ENCODE results near the gene GLP1R. TPM values are rescaled to one million over a fixed set of nuclear protein-coding genes. Genes with fewer than 3 reads are reported as not detected.

The GLP1R gene
- total and polyA plus RNA-seq, 2 of the 13 experiments (the other 11 are each of a cell fraction or from before 2014, with no cell fraction given) = not detected

- TF ChIP-seq HMGXB4 (CRISPR knock-in tag; IDR thresholded peaks at IDR 0.05; ENCODE audit: borderline replicate concordance in 1 of 2, low read depth in 1 of 2) (no peak), AKAP8 (CRISPR knock-in tag; IDR thresholded peaks at IDR 0.05) (no peak), ZBED4 (CRISPR knock-in tag; IDR thresholded peaks at IDR 0.05; ENCODE audit: borderline replicate concordance) (no peak)
Observed at GRCh38 chr6:39053016-39053624, 4.5 kb downstream of the GLP1R start (continued).

- POLR2A ChIA-PET = no interaction called here
- no peak overlapping the region for H3K4me3 ChIP-seq (replicated peaks in 1 of 3; ENCODE audit: insufficient read depth in 1 of 3, low read depth in 2 of 3, low read length in 3 of 3)
- no peak overlapping the region for H2AFZ ChIP-seq (ENCODE audit: low read length)
- H3K9me3 ChIP-seq (ENCODE audit: low read length) = no peaks in the 10 kb centered on the region
- H3K27ac ChIP-seq (ENCODE audit: extremely low read length, insufficient read depth, low read length) = no peak overlapping the region
- 12% methylated on average over 9 of the region's 9 CpGs for WGBS (ENCODE audit: low lambda C conversion rate)
- no peak overlapping the region for H3K4me2 ChIP-seq (ENCODE audit: low read depth, low read length)
- BruUV-seq (replicated peaks) = no TSS peak
- no peak for FAIRE-seq
- DNase-seq (ENCODE audit: low spot score) = no peak
- CTCF ChIA-PET (ENCODE audit: low intra/inter-chr PET ratio, low total read pairs) = no interaction called here
- H3K36me3 ChIP-seq (replicated peaks in 1 of 2; ENCODE audit: control insufficient read depth in 1 of 2, insufficient read depth in 2 of 2, low read length in 2 of 2) = no peaks in the 10 kb centered on the region
- H3K79me2 ChIP-seq (ENCODE audit: insufficient read depth, low read length) = no peaks in the 10 kb centered on the region
- H3K27me3 ChIP-seq (ENCODE audit: control insufficient read depth in 1 of 2, insufficient read depth in 2 of 2, low read length in 2 of 2) = peaks cover 4 to 44% of the 10 kb centered on the region in 2 experiments; a peak in 4 of 5 replicates
- intact Hi-C loops (cut with micrococcal nuclease; ENCODE audit: unreplicated experiment) = no loop called here
- H3K9ac ChIP-seq (ENCODE audit: insufficient read depth, low read depth, low read length) = no peak overlapping the region
- no peak for ATAC-seq
- H4K20me1 ChIP-seq (ENCODE audit: insufficient read depth, low read length) = no peaks in the 10 kb centered on the region
- TF ChIP-seq MTA3 (CRISPR knock-in tag; IDR thresholded peaks at IDR 0.05) (no peak), SMAD9 (CRISPR knock-in tag; IDR thresholded peaks at IDR 0.05) (no peak)
- no peaks in the 10 kb centered on the region for H3K4me1 ChIP-seq (ENCODE audit: insufficient read depth, low read length)
- in situ Hi-C loops (cut with HindIII; ENCODE audit: extremely low pct_ligation_motif_present, low pct_unique_long_range_greater_than_20kb) = no loop called here
Observed at GRCh38 chr6:39053854-39054576, 5.4 kb downstream of the GLP1R start.
